Amniotic stem cell (primary cell): ENCODE measurements around the gene AGXT.

Source experiments
- DNase-seq: peaks from one replicate; lab custom pipeline; 2025; lab: John Stamatoyannopoulos, UW

Gene AGXT

GRCh38 chr2:240914645-240915525 lies 46.3 kb downstream of the AGXT start:
- no peak for DNase-seq

- no peak for DNase-seq
Measured at GRCh38 chr2:240915526-240916341, 47.1 kb downstream of the AGXT start.

- peak; percentile 83 for DNase-seq
Measured at GRCh38 chr2:240916571-240917008, 48.0 kb downstream of the AGXT start.

- DNase-seq = no peak
Measured at GRCh38 chr2:240917009-240917683, 48.5 kb downstream of the AGXT start.

- no peak for DNase-seq
Measured at GRCh38 chr2:240917684-240918257, 49.1 kb downstream of the AGXT start.

- DNase-seq = no peak
Measured at GRCh38 chr2:240918258-240919091, 49.9 kb downstream of the AGXT start.

- no peak for DNase-seq
Measured at GRCh38 chr2:240919161-240919781, 50.6 kb downstream of the AGXT start.

- no peak for DNase-seq
Measured at GRCh38 chr2:240919786-240920782, 51.5 kb downstream of the AGXT start.

GRCh38 chr2:240920783-240921231 lies 52.2 kb downstream of the AGXT start:
- DNase-seq = no peak

GRCh38 chr2:240921311-240921994 lies 52.8 kb downstream of the AGXT start:
- DNase-seq = peak; percentile 86

GRCh38 chr2:240921995-240922244 lies 53.3 kb downstream of the AGXT start:
- DNase-seq = no peak

- DNase-seq = no peak
Measured at GRCh38 chr2:240922245-240922981, 53.8 kb downstream of the AGXT start.

- no peak for DNase-seq
Measured at GRCh38 chr2:240922982-240923537, 54.4 kb downstream of the AGXT start.

GRCh38 chr2:240925191-240925567 lies 56.6 kb downstream of the AGXT start:
- DNase-seq = no peak

- DNase-seq = no peak
Measured at GRCh38 chr2:240925568-240926515, 57.2 kb downstream of the AGXT start.

GRCh38 chr2:240926516-240927389 lies 58.1 kb downstream of the AGXT start:
- no peak for DNase-seq
